H1 (cell line): Measurements from ENCODE around the gene ALK. TPM values are rescaled to one million over a fixed set of nuclear protein-coding genes. Genes with fewer than 3 reads are reported as not detected.

Experiments used
- HDAC2 ChIP-seq, 2 experiments: fragments of 300-600 bp in 1 of 2; sonication (generic) in 1 of 2; IDR thresholded peaks; 2 replicates each; pipeline ENCODE4 v1.6.1; 2011 to 2012; ENCODE audit warnings: low read depth in 2 of 2, low read length in 2 of 2, mild to moderate bottlenecking in 2 of 2, moderate library complexity in 2 of 2, borderline replicate concordance in 1 of 2, inconsistent platforms in 1 of 2
- polyA plus RNA-seq, 7 experiments: library from polyadenylated mRNA; depleted of rRNA in 3 of 7; stranded (reverse) in 5 of 7; unstranded in 2 of 7; fragments of >200 nt in 5 of 7; fragments of 200-250 nt in 2 of 7; gene quantifications; 1 replicate in 5 of 7; 2 replicates in 1 of 7; 4 replicates in 1 of 7; pipeline versions ENCODE4 v1.2.1 to v1.2.3, GENCODE V29; 2011 to 2013; ENCODE audit warnings: missing spikeins in 2 of 7, mixed read lengths in 2 of 7
- total RNA-seq: library from RNA; stranded (reverse); fragmentation: NEBNext Ultra II Directional; extraction: Animal tissue kit (Norgen Biotek cat#: 25700); gene quantifications from 2 replicates; pipeline ENCODE4 v1.2.1, GENCODE V29; 2021

ALK gene
- total and polyA plus RNA-seq, 2 of the 8 experiments (the other 6 are each of a cell fraction or from before 2014, with no cell fraction given): 0.02 to 0.09 TPM

- no peak for TF ChIP-seq HDAC2 (IDR thresholded peaks at IDR 0.05; ENCODE audit: borderline replicate concordance in 1 of 2, low read depth in 2 of 2, low read length in 2 of 2)
Measured at GRCh38 chr2:29702276-29702675, 219.1 kb downstream of the ALK start (continued).
